Measurements from ENCODE around the gene ARMC8. TPM values are rescaled to one million over a fixed set of nuclear protein-coding genes. Genes with fewer than 3 reads are reported as not detected.
A peak's percentile ranks its signal among the peaks of the same experiment; 100 is the strongest.

ARMC8 gene
- total RNA-seq, 1 donor from 2014 or later: 45.3 TPM

DNA sequence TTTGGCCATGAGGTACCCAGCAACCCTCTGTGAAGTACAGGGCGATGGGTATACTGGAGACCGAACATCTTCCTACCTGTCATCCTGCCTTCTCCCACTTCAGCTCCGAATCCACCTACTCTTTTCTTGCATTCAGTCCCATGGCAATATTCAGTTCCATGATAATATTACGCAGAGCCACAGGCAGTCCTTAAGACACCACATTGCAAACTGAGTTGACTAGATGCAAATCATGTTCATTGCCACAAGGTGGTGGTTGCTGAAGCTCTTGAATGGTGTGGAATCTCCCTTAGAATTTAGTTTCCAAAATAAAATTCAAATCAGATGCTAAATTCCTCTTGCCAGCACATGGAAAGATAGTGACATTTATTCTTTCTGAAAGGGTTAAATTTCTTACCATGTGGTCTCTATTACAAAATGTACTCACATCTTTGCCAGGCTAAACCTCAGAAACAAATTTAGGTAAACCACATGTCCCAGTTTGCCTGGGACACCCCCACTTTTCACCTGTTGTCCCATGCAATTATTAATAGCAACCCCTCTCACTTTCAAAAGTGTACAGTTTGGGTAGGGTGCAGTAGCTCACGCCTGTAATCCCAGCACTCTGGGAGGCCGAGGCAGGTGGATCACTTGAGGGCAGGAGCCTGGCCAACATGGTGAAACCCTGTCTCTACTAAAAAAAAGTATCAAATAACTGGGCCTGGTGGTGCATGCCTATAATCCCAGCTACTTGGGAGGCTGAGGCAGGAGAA lies 144.2 kb downstream of the ARMC8 start:
- ATAC-seq: no peak
- Histone ChIP-seq H3K4me3 (no peak overlapping the region), H3K9me3 (no peaks in the 10 kb centered on the region), H3K4me1 (peaks cover 9% of the 10 kb centered on the region), H3K36me3 (no peaks in the 10 kb centered on the region), H3K27ac (no peak overlapping the region), H3K27me3 (ENCODE audit: low read depth) (no peaks in the 10 kb centered on the region)
- no peak for DNase-seq
- TF ChIP-seq, protein P1, sequence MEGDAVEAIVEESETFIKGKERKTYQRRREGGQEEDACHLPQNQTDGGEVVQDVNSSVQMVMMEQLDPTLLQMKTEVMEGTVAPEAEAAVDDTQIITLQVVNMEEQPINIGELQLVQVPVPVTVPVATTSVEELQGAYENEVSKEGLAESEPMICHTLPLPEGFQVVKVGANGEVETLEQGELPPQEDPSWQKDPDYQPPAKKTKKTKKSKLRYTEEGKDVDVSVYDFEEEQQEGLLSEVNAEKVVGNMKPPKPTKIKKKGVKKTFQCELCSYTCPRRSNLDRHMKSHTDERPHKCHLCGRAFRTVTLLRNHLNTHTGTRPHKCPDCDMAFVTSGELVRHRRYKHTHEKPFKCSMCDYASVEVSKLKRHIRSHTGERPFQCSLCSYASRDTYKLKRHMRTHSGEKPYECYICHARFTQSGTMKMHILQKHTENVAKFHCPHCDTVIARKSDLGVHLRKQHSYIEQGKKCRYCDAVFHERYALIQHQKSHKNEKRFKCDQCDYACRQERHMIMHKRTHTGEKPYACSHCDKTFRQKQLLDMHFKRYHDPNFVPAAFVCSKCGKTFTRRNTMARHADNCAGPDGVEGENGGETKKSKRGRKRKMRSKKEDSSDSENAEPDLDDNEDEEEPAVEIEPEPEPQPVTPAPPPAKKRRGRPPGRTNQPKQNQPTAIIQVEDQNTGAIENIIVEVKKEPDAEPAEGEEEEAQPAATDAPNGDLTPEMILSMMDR (IDR thresholded peaks at IDR 0.05): no peak
- intact Hi-C loops (cut with DNase I): no loop called here

DNA sequence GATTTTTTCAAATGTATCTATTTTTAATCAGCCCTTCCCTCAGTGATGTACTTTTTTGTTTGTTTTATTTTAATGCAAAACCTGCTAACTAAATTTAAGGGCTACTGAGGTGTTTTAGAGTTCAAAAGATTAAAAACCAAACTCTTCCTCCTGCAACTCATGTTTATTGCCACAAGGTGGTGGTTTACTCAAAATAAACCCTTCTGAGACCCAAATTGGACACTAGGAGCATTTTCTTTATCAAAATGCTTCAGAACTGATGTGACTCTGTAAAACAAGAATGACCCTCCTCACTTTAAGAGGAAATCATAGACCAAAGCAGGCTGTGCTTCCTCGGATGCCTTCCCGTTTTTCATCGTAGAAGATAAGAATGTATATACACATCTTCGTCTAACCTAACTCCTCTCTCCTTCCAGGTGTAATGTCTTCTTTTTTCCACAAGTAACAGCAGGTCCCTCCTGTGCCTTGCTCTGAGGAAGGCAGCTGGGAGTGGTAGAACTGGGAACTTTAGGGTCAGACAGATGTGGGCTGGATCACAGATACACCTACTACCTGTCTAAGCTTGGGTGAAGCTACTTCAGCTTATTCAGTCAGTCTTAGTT lies 145.5 kb downstream of the ARMC8 start:
- H3K27ac ChIP-seq: no peak overlapping the region
- H3K27me3 ChIP-seq (ENCODE audit: low read depth): no peaks in the 10 kb centered on the region
- intact Hi-C loops (cut with DNase I): no loop called here
- H3K4me3 ChIP-seq: no peak overlapping the region
- TF ChIP-seq, protein P1 (IDR thresholded peaks at IDR 0.05): peak; percentile 57
- DNase-seq: no peak
- no peak for ATAC-seq
- H3K4me1 ChIP-seq: peaks cover 9% of the 10 kb centered on the region
- H3K9me3 ChIP-seq: no peaks in the 10 kb centered on the region
- H3K36me3 ChIP-seq: no peaks in the 10 kb centered on the region

DNA sequence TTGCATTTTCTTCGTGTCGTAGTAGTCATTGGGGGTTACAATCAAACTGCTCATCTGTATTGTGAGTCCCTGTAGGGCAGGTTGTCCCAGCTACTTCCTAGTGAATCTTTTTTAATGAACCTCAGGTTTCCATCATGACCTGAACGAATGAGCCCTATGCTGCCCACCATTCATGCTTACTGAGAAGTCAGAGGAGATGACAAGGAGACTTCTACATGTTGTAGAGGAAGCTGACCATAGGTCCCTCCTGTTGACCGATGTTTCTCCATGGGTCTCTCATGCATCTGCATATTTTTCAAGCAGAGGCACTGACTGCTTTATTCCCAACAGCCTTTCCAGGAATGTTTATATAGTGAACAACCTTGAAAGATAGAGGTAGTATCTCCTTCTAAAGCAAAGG lies 147.5 kb downstream of the ARMC8 start:
- Histone ChIP-seq H3K4me1 (no peaks in the 10 kb centered on the region), H3K27ac (no peak overlapping the region), H3K27me3 (ENCODE audit: low read depth) (no peaks in the 10 kb centered on the region), H3K4me3 (no peak overlapping the region), H3K36me3 (no peaks in the 10 kb centered on the region), H3K9me3 (no peaks in the 10 kb centered on the region)
- intact Hi-C loops (cut with DNase I): no loop called here
- no peak for DNase-seq
- TF ChIP-seq, protein P1 (IDR thresholded peaks at IDR 0.05): no peak
- ATAC-seq: no peak

DNA sequence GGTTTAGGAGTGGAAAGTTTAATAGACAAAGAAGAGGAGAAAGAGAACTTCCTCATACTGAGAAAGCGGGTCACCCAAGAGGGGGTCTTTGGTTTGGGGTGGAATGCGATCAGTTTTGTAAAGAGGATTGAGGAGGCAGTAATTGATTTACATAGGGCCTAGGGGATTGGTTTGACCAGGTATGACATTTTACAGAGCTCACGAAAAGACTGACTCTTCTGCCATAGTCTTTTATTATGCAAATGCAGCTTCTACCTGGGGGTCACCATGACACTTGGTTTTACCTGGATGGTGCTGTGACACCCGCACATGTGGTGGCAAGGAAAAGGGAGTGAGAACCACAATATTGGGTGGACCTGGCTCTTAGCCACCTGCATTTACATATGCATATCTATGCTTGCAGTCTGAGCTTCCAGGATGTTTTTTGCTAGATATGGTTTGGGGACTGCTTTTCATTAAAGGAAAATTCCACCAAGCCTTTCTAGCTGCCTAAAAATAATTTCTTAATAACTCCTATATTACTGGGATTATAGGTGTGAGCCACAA lies 149.4 kb downstream of the ARMC8 start:
- DNase-seq (no peak), ATAC-seq (no peak)
- Histone ChIP-seq H3K36me3 (no peaks in the 10 kb centered on the region), H3K4me1 (no peaks in the 10 kb centered on the region), H3K4me3 (no peak overlapping the region), H3K27ac (no peak overlapping the region), H3K9me3 (no peaks in the 10 kb centered on the region), H3K27me3 (ENCODE audit: low read depth) (no peaks in the 10 kb centered on the region)
- intact Hi-C loops (cut with DNase I): no loop called here
- TF ChIP-seq, protein P1 (IDR thresholded peaks at IDR 0.05): no peak

DNA sequence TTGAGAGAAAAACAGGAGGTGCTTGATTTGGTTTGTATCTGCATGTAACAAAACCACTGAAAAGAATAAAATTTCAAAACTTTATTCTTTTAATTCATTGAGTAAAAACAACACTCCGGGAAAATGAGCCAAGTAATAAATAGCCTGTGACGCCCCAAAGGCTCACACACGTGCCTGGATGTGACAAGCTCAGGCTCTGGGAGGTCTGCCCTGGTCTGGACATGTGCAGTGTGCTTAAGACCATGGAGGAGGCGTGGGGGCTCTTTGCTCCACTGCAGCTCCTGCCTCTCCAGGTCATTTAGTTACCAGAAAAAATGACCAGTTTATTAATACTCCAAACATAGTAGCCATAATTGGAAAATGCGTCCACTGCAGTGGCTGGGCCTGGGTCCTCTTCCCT lies 151.1 kb downstream of the ARMC8 start:
- Histone ChIP-seq H3K27me3 (ENCODE audit: low read depth) (no peaks in the 10 kb centered on the region), H3K27ac (no peak overlapping the region), H3K9me3 (no peaks in the 10 kb centered on the region), H3K36me3 (no peaks in the 10 kb centered on the region), H3K4me3 (no peak overlapping the region), H3K4me1 (no peaks in the 10 kb centered on the region)
- no peak for ATAC-seq
- no peak for DNase-seq
- intact Hi-C loops (cut with DNase I): no loop called here
- TF ChIP-seq, protein P1 (IDR thresholded peaks at IDR 0.05): no peak

Measured in lower lobe of right lung (tissue), 2 donors.